ENCODE measurements around the gene LRMDA.

LRMDA gene

DNA sequence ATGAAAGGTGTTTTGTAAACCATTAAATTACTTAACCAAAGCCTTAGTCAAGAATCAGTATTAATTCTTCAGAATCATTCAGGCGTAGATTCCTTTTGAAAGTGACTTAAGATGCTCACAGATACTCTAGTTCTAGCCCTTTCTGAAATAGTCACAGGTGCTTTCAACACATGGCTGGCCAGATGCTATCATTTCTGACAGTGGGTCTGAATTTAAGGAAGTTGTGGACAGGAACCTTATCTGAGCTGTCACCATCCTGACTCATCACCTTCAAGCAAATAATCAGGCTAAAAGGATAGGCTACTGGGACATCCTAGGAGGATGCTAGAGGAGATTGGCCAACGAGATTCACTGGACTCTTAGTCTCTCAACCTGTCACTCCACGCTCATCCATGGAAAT is 501.5 kb downstream of the LRMDA start:
- no peak overlapping the region for H3K27ac ChIP-seq (ENCODE audit: low read depth, low read length)
- H3K27me3 ChIP-seq (ENCODE audit: control insufficient read depth, insufficient read depth, low read length) = no peaks in the 10 kb centered on the region; the same call in 1 of the 2 replicates
- H3K4me1 ChIP-seq (ENCODE audit: control insufficient read depth, insufficient read depth, low read length) = no peaks in the 10 kb centered on the region; the same call in 1 of the 2 replicates
- no peaks in the 10 kb centered on the region for H3K36me3 ChIP-seq (ENCODE audit: control insufficient read depth, insufficient read depth, low read length)
- no peak overlapping the region for H3K4me3 ChIP-seq (ENCODE audit: low read depth, low read length)
- H3K9me3 ChIP-seq (ENCODE audit: control insufficient read depth, insufficient read depth, low read depth, low read length) = no peaks in the 10 kb centered on the region
- H3K9ac ChIP-seq (ENCODE audit: low read length) = no peak overlapping the region

GRCh38 chr10:75935240-75935639 is 503.8 kb downstream of the LRMDA start:
- H3K4me3 ChIP-seq (ENCODE audit: low read depth, low read length) = no peak overlapping the region
- H3K9ac ChIP-seq (ENCODE audit: low read length) = no peak overlapping the region
- no peaks in the 10 kb centered on the region; the same call in 1 of the 2 replicates for H3K27me3 ChIP-seq (ENCODE audit: control insufficient read depth, insufficient read depth, low read length)
- no peaks in the 10 kb centered on the region; the same call in 1 of the 2 replicates for H3K4me1 ChIP-seq (ENCODE audit: control insufficient read depth, insufficient read depth, low read length)
- no peaks in the 10 kb centered on the region for H3K36me3 ChIP-seq (ENCODE audit: control insufficient read depth, insufficient read depth, low read length)
- no peaks in the 10 kb centered on the region for H3K9me3 ChIP-seq (ENCODE audit: control insufficient read depth, insufficient read depth, low read depth, low read length)
- H3K27ac ChIP-seq (ENCODE audit: low read depth, low read length) = no peak overlapping the region

DNA sequence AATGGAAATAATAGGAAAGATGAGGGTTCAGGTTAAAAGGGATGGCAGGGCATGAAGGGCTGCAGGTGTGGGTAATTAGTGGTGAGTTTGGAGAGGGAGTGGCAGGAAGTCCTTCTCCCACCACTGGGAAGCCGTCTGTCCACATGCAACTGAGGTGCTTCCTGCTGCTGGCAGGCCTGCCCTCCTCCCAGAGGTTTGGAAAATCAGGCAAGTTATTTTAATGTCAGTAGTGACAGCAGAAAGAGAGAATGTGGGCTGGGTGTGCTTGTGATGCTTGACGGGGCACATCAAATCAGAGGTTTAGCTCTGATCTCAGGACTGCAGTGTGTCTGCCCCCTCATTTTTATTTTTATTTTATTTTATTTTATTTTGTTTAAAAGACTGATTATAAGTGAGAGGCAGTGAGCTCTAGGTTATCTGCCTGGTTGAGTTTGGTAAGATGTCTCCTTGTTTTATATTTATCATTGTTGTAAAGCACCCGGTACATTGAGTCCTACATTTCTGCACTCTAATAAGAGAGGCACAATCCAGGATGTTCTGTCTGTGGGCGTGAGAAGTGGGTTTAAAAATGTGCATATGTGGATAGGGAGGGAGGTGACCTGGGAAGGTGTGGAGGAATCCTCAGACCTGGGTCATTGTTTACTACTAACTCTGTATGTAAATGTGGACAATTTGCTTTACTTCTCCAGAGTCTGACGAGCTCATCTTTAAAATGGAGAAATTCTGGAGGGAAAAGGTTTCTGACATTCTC is 504.4 kb downstream of the LRMDA start:
- Histone ChIP-seq H3K27me3 (ENCODE audit: control insufficient read depth, insufficient read depth, low read length) (no peaks in the 10 kb centered on the region; the same call in 1 of the 2 replicates), H3K4me3 (ENCODE audit: low read depth, low read length) (no peak overlapping the region), H3K9me3 (ENCODE audit: control insufficient read depth, insufficient read depth, low read depth, low read length) (no peaks in the 10 kb centered on the region), H3K9ac (ENCODE audit: low read length) (no peak overlapping the region), H3K36me3 (ENCODE audit: control insufficient read depth, insufficient read depth, low read length) (no peaks in the 10 kb centered on the region), H3K27ac (ENCODE audit: low read depth, low read length) (no peak overlapping the region), H3K4me1 (ENCODE audit: control insufficient read depth, insufficient read depth, low read length) (no peaks in the 10 kb centered on the region; the same call in 1 of the 2 replicates)

DNA sequence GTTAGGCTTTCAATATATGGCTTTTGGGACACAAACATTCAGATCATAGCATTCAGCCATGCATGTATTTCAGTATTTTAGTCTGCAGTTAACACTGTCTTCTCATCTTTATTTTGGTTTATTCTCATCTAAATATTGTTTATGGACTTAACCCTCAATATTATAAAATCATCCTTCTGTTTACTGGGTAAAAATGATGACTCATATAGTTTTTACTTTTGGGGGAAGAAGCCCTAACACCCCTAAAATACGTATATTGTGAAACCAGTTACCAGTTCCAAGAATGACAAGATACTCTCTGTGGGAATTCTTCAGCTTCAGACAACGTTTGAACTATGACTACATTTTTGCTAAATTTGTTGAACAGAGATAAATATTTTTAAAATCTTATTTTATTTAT is 505.4 kb downstream of the LRMDA start:
- Histone ChIP-seq H3K27ac (ENCODE audit: low read depth, low read length) (no peak overlapping the region), H3K36me3 (ENCODE audit: control insufficient read depth, insufficient read depth, low read length) (no peaks in the 10 kb centered on the region), H3K9ac (ENCODE audit: low read length) (no peak overlapping the region), H3K4me1 (ENCODE audit: control insufficient read depth, insufficient read depth, low read length) (no peaks in the 10 kb centered on the region; the same call in 1 of the 2 replicates), H3K9me3 (ENCODE audit: control insufficient read depth, insufficient read depth, low read depth, low read length) (no peaks in the 10 kb centered on the region), H3K4me3 (ENCODE audit: low read depth, low read length) (no peak overlapping the region), H3K27me3 (ENCODE audit: control insufficient read depth, insufficient read depth, low read length) (no peaks in the 10 kb centered on the region; the same call in 1 of the 2 replicates)

DNA sequence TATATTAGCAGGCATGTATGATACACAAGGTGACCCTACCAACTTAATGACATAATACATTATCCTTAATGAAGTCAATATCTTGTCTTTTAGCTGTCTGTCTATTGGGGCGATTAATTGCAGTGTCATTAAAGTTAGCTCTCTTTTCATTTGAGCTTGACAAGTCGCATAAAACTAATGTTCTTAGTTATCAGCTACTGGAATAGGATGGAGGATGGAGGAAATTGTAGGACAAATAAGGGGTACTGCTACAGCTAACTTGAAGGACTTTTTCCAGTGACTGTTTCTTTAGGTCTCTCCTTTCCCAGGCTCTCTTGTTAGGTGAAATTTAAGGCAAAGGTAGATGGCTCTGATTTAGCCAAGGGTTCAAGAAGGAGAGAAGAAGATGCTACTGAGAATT is 506.4 kb downstream of the LRMDA start:
- H3K27me3 ChIP-seq (ENCODE audit: control insufficient read depth, insufficient read depth, low read length) = no peaks in the 10 kb centered on the region; the same call in 1 of the 2 replicates
- no peak overlapping the region for H3K9ac ChIP-seq (ENCODE audit: low read length)
- no peaks in the 10 kb centered on the region for H3K9me3 ChIP-seq (ENCODE audit: control insufficient read depth, insufficient read depth, low read depth, low read length)
- H3K36me3 ChIP-seq (ENCODE audit: control insufficient read depth, insufficient read depth, low read length) = no peaks in the 10 kb centered on the region
- H3K27ac ChIP-seq (ENCODE audit: low read depth, low read length) = no peak overlapping the region
- H3K4me3 ChIP-seq (ENCODE audit: low read depth, low read length) = no peak overlapping the region
- H3K4me1 ChIP-seq (ENCODE audit: control insufficient read depth, insufficient read depth, low read length) = no peaks in the 10 kb centered on the region; the same call in 1 of the 2 replicates

DNA sequence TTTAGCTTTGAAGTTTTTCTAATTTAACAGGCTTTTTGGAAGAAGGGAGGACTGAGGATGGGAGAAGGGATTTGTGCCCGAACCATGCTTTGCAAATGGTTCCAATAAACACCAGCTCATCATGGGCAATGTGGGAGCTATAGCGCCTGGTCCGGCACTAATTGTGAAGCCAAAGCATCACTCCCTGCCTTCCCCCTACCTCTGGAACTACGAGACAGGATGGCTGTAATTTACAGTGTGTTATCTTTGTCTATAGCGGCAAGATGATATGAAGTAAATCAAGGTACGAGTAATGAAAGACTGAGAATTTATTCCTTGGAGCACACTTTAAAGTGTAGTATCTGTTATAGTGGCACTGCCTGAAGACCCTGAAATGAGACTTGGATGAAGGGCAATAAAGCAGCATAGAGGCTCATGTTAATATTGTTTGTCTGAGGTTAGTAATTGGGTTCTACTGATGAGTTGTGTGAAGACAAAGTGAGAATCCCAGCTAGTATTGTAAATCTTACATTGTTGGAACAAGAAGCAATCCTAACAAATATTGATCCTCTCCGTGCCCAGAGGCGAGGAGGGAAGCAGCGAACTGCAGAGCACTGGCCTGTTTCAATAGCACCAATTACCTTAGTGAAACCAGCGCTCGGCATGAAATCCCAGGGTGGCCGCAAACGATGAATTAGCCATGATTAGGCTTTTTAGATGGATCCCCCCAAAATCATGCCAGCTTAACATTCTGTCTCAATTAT is 507.1 kb downstream of the LRMDA start:
- Histone ChIP-seq H3K9ac (ENCODE audit: low read length) (no peak overlapping the region), H3K36me3 (ENCODE audit: control insufficient read depth, insufficient read depth, low read length) (no peaks in the 10 kb centered on the region), H3K27ac (ENCODE audit: low read depth, low read length) (no peak overlapping the region), H3K27me3 (ENCODE audit: control insufficient read depth, insufficient read depth, low read length) (no peaks in the 10 kb centered on the region), H3K4me3 (ENCODE audit: low read depth, low read length) (no peak overlapping the region), H3K4me1 (ENCODE audit: control insufficient read depth, insufficient read depth, low read length) (no peaks in the 10 kb centered on the region; the same call in 1 of the 2 replicates), H3K9me3 (ENCODE audit: control insufficient read depth, insufficient read depth, low read depth, low read length) (no peaks in the 10 kb centered on the region; the same call in 1 of the 2 replicates)

- H3K36me3 ChIP-seq (ENCODE audit: control insufficient read depth, insufficient read depth, low read length) = no peaks in the 10 kb centered on the region
- H3K27me3 ChIP-seq (ENCODE audit: control insufficient read depth, insufficient read depth, low read length) = no peaks in the 10 kb centered on the region
- no peaks in the 10 kb centered on the region; the same call in 1 of the 2 replicates for H3K4me1 ChIP-seq (ENCODE audit: control insufficient read depth, insufficient read depth, low read length)
- H3K9me3 ChIP-seq (ENCODE audit: control insufficient read depth, insufficient read depth, low read depth, low read length) = no peaks in the 10 kb centered on the region; the same call in 1 of the 2 replicates
- H3K4me3 ChIP-seq (ENCODE audit: low read depth, low read length) = no peak overlapping the region
- no peak overlapping the region for H3K27ac ChIP-seq (ENCODE audit: low read depth, low read length)
- H3K9ac ChIP-seq (ENCODE audit: low read length) = no peak overlapping the region
Observed at GRCh38 chr10:75939541-75939940, 508.1 kb downstream of the LRMDA start.

- Histone ChIP-seq H3K27ac (ENCODE audit: low read depth, low read length) (no peak overlapping the region), H3K27me3 (ENCODE audit: control insufficient read depth, insufficient read depth, low read length) (no peaks in the 10 kb centered on the region), H3K4me3 (ENCODE audit: low read depth, low read length) (no peak overlapping the region), H3K4me1 (ENCODE audit: control insufficient read depth, insufficient read depth, low read length) (no peaks in the 10 kb centered on the region), H3K9me3 (ENCODE audit: control insufficient read depth, insufficient read depth, low read depth, low read length) (no peaks in the 10 kb centered on the region; the same call in 1 of the 2 replicates), H3K9ac (ENCODE audit: low read length) (no peak overlapping the region), H3K36me3 (ENCODE audit: control insufficient read depth, insufficient read depth, low read length) (no peaks in the 10 kb centered on the region)
Observed at GRCh38 chr10:75940742-75941141, 509.3 kb downstream of the LRMDA start.

GRCh38 chr10:75941223-75941801 is 509.9 kb downstream of the LRMDA start:
- H3K27me3 ChIP-seq (ENCODE audit: control insufficient read depth, insufficient read depth, low read length) = no peaks in the 10 kb centered on the region
- H3K4me1 ChIP-seq (ENCODE audit: control insufficient read depth, insufficient read depth, low read length) = no peaks in the 10 kb centered on the region
- no peak overlapping the region for H3K9ac ChIP-seq (ENCODE audit: low read length)
- no peak overlapping the region for H3K4me3 ChIP-seq (ENCODE audit: low read depth, low read length)
- no peaks in the 10 kb centered on the region for H3K36me3 ChIP-seq (ENCODE audit: control insufficient read depth, insufficient read depth, low read length)
- H3K9me3 ChIP-seq (ENCODE audit: control insufficient read depth, insufficient read depth, low read depth, low read length) = no peaks in the 10 kb centered on the region; the same call in 1 of the 2 replicates
- no peak overlapping the region for H3K27ac ChIP-seq (ENCODE audit: low read depth, low read length)

- no peaks in the 10 kb centered on the region for H3K36me3 ChIP-seq (ENCODE audit: control insufficient read depth, insufficient read depth, low read length)
- H3K4me1 ChIP-seq (ENCODE audit: control insufficient read depth, insufficient read depth, low read length) = no peaks in the 10 kb centered on the region
- H3K27me3 ChIP-seq (ENCODE audit: control insufficient read depth, insufficient read depth, low read length) = no peaks in the 10 kb centered on the region
- H3K27ac ChIP-seq (ENCODE audit: low read depth, low read length) = no peak overlapping the region
- no peak overlapping the region for H3K9ac ChIP-seq (ENCODE audit: low read length)
- no peak overlapping the region for H3K4me3 ChIP-seq (ENCODE audit: low read depth, low read length)
- H3K9me3 ChIP-seq (ENCODE audit: control insufficient read depth, insufficient read depth, low read depth, low read length) = no peaks in the 10 kb centered on the region; the same call in 1 of the 2 replicates
Observed at GRCh38 chr10:75944061-75944460, 512.6 kb downstream of the LRMDA start.

DNA sequence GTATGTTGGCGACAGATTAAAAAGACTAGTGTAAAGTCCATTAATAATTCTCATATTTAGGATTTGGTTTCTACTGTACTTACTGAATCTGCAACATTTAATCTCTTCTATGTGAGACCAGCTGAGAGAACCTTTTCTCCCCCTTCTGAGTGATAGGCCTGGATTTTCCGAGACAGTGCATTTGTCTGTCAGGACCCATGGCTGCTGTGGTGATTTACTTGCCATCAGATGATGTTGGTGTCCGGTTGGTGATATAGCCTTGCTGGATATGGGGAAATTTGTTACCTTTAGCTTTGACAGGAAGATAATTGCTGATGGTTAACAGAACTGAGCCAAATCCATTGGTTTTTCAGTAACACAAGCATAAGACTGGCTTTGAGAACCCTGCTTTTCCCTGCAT is 517.2 kb downstream of the LRMDA start:
- H3K9me3 ChIP-seq (ENCODE audit: control insufficient read depth, insufficient read depth, low read depth, low read length) = no peaks in the 10 kb centered on the region; the same call in 1 of the 2 replicates
- no peaks in the 10 kb centered on the region for H3K27me3 ChIP-seq (ENCODE audit: control insufficient read depth, insufficient read depth, low read length)
- no peak overlapping the region for H3K9ac ChIP-seq (ENCODE audit: low read length)
- H3K4me1 ChIP-seq (ENCODE audit: control insufficient read depth, insufficient read depth, low read length) = no peaks in the 10 kb centered on the region
- H3K27ac ChIP-seq (ENCODE audit: low read depth, low read length) = no peak overlapping the region
- H3K4me3 ChIP-seq (ENCODE audit: low read depth, low read length) = no peak overlapping the region
- no peaks in the 10 kb centered on the region for H3K36me3 ChIP-seq (ENCODE audit: control insufficient read depth, insufficient read depth, low read length)

Data from HUES6 (cell line).